Fibroblast of the aortic adventitia (primary cell): ENCODE data around the gene PAAF1. TPM values are rescaled to one million over a fixed set of nuclear protein-coding genes. Genes with fewer than 3 reads are reported as not detected.
"Not testable (repeated sequence)": the region's sequence is repeated elsewhere in the genome, so short reads cannot be mapped to it uniquely, and the experiment has no call there.

Experiments used
- DNase-seq: peaks from one replicate; pipeline ENCODE4 v3.0.0-alpha.2; 2010; ENCODE audit warnings: low read depth
- H3K4me3 ChIP-seq: 2 replicates; pipeline ENCODE4 v1.5.1; 2011; ENCODE audit warnings: low read depth, mild to moderate bottlenecking, control low read depth, low read length, moderate library complexity
- CTCF ChIP-seq: IDR thresholded peaks from 2 replicates; pipeline ENCODE4 v1.5.1; 2011; ENCODE audit warnings: mild to moderate bottlenecking, low read length, control low read depth, inconsistent platforms; ENCODE audit not compliant: insufficient read depth
- total RNA-seq: library from RNA; depleted of rRNA; stranded (reverse); fragments of >200 nt; gene quantifications from 2 replicates; pipeline ENCODE4 v1.2.3, GENCODE V29; 2012; ENCODE audit warnings: low replicate concordance

The PAAF1 gene
- total RNA-seq, 1 donor, result 11.1 TPM

GRCh38 chr11:73931039-73931645 is 54.3 kb downstream of the PAAF1 start:
- peak; percentile 77 for DNase-seq
- no peak overlapping the region for H3K4me3 ChIP-seq
- TF ChIP-seq CTCF, result peak; percentile 31

GRCh38 chr11:73931951-73932350 is 55.2 kb downstream of the PAAF1 start:
- no peak overlapping the region for H3K4me3 ChIP-seq
- no peak for TF ChIP-seq CTCF
- no peak for DNase-seq

GRCh38 chr11:73932781-73933180 is 56.0 kb downstream of the PAAF1 start:
- H3K4me3 ChIP-seq, result no peak overlapping the region
- DNase-seq, result no peak
- TF ChIP-seq CTCF, result no peak

- DNase-seq, H3K4me3 ChIP-seq: not testable (repeated sequence)
Observed at GRCh38 chr11:73936047-73936446, 59.2 kb downstream of the PAAF1 start.

- TF ChIP-seq CTCF, result no peak
- DNase-seq, result no peak
- H3K4me3 ChIP-seq, result no peak overlapping the region
Observed at GRCh38 chr11:73939096-73939495, 62.3 kb downstream of the PAAF1 start.

- TF ChIP-seq CTCF, result no peak
- peak; percentile 16 for DNase-seq
- no peak overlapping the region for H3K4me3 ChIP-seq
Observed at GRCh38 chr11:73940801-73941570, 64.2 kb downstream of the PAAF1 start.

- H3K4me3 ChIP-seq, result no peak overlapping the region
- no peak for TF ChIP-seq CTCF
- no peak for DNase-seq
Observed at GRCh38 chr11:73942010-73942409, 65.2 kb downstream of the PAAF1 start.
